ENCODE data around the gene CTNS. TPM values are rescaled to one million over a fixed set of nuclear protein-coding genes. Genes with fewer than 3 reads are reported as not detected.

The CTNS gene
- total RNA-seq, 1 donor from 2014 or later = 35.6 TPM

DNA sequence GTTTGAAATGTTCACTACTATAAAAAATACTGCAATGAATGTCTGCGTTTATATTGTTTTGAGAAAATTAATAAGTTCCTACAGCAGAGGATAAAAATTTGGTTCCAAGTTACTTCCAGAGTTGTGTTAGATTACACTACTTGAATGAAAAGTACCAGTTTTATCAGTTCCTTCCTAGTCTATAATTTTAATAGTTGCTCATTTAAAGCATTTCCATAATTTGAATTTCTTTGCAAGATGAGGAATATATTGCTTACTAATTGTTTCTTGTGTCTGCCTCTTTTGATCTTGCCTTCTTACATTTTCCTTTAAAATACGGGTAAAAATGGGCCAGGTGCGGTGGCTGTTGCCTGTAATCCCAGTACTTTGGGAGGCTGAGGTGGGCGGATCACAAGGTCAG, 36.0 kb downstream of the CTNS start:
- intact Hi-C loops (cut with DNase I) = no loop called here
- no peak for DNase-seq (ENCODE audit: extremely low spot score in 2 of 2)

DNA sequence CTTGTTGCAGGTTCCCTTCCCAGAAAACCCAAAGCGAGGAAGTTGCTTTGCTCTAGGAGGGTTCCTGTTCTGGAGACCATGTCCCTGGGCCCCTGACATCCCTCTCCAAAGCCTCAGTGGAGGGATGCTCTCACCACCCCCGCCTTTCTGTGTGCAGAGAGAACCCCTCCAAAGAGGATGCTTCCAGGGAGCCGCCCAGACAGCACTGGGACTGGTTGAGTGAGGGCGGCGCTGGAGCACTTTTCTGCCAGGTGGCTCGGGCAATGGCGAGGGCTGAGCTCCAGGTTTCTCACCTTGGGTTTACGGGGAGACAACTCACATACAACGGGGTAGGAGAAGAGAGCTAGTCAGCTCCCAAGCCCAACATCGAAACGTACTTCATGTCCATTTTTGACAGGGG, 39.3 kb downstream of the CTNS start:
- intact Hi-C loops (cut with DNase I) = no loop called here
- H3K9me3 ChIP-seq = no peaks in the 10 kb centered on the region

More for the DNA sequence above, 36.0 kb downstream of the CTNS start:
- H3K9me3 ChIP-seq = no peaks in the 10 kb centered on the region
- TF ChIP-seq POLR2AphosphoS5 (IDR thresholded peaks at IDR 0.05; ENCODE audit: insufficient read depth in 1 of 2, low read depth in 1 of 2) (no peak), POLR2A (IDR thresholded peaks at IDR 0.05) (no peak)
- TF ChIP-seq, protein P1, sequence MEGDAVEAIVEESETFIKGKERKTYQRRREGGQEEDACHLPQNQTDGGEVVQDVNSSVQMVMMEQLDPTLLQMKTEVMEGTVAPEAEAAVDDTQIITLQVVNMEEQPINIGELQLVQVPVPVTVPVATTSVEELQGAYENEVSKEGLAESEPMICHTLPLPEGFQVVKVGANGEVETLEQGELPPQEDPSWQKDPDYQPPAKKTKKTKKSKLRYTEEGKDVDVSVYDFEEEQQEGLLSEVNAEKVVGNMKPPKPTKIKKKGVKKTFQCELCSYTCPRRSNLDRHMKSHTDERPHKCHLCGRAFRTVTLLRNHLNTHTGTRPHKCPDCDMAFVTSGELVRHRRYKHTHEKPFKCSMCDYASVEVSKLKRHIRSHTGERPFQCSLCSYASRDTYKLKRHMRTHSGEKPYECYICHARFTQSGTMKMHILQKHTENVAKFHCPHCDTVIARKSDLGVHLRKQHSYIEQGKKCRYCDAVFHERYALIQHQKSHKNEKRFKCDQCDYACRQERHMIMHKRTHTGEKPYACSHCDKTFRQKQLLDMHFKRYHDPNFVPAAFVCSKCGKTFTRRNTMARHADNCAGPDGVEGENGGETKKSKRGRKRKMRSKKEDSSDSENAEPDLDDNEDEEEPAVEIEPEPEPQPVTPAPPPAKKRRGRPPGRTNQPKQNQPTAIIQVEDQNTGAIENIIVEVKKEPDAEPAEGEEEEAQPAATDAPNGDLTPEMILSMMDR (IDR thresholded peaks at IDR 0.05) = no peak
- H3K4me1 ChIP-seq = peaks cover 16% of the 10 kb centered on the region
- no peak overlapping the region for H3K27ac ChIP-seq
- no peak overlapping the region for H3K4me3 ChIP-seq
- no peaks in the 10 kb centered on the region for H3K27me3 ChIP-seq
- H3K36me3 ChIP-seq = no peaks in the 10 kb centered on the region

DNA sequence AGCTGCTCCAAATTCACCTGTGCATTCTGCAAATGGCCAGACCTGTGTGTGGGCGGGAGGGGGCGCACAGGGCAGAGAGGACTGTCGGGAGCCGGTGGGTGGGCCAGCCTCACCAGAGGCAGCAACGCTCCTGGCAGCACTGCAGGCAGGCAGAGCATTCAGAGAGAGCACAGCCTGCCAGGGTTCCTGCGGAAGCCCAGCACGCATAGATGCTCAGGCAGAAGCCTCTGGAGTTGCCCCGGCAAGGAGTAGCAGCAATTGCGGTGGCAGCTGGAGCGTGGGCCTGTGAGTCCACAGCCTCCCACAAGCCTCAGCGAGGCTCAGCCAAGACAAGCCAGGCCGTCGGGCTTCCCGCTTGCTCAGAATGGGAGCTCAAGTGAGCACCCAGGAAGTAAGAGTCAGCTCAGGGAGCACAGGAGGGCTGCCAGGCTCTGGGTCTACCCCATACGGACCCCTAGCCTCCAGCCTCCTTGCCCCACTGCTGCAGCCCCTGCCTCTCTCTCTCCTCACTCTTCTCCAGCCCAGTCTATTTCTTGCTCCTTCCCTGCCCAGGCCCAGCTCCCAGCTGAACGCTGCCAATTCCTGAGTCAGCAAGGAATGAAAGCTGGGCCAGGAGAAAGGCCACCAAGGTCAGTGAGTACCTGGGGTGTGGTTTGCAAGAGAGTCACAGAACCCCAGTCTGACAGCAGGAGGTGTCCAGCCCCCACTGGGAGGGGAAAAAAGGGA, 41.7 kb downstream of the CTNS start:
- intact Hi-C loops (cut with DNase I) = no loop called here
- H3K27me3 ChIP-seq = no peaks in the 10 kb centered on the region
- H3K27ac ChIP-seq = no peak overlapping the region
- no peak for DNase-seq (ENCODE audit: extremely low spot score in 2 of 2)
- H3K4me1 ChIP-seq = no peaks in the 10 kb centered on the region
- H3K4me3 ChIP-seq = no peak overlapping the region
- no peaks in the 10 kb centered on the region for H3K9me3 ChIP-seq
- TF ChIP-seq POLR2AphosphoS5 (IDR thresholded peaks at IDR 0.05; ENCODE audit: insufficient read depth in 1 of 2, low read depth in 1 of 2) (no peak), POLR2A (IDR thresholded peaks at IDR 0.05) (no peak)
- TF ChIP-seq, protein P1 (IDR thresholded peaks at IDR 0.05) = no peak
- no peaks in the 10 kb centered on the region for H3K36me3 ChIP-seq

More for the DNA sequence above, 39.3 kb downstream of the CTNS start:
- TF ChIP-seq, protein P1 (IDR thresholded peaks at IDR 0.05) = no peak
- no peak for TF ChIP-seq POLR2AphosphoS5 (IDR thresholded peaks at IDR 0.05; ENCODE audit: insufficient read depth in 1 of 2, low read depth in 1 of 2)
- no peak for TF ChIP-seq POLR2A (IDR thresholded peaks at IDR 0.05)
- Histone ChIP-seq H3K4me1 (no peaks in the 10 kb centered on the region), H3K27me3 (no peaks in the 10 kb centered on the region), H3K27ac (no peak overlapping the region), H3K36me3 (no peaks in the 10 kb centered on the region), H3K4me3 (no peak overlapping the region)
- DNase-seq (ENCODE audit: extremely low spot score in 2 of 2) = no peak

DNA sequence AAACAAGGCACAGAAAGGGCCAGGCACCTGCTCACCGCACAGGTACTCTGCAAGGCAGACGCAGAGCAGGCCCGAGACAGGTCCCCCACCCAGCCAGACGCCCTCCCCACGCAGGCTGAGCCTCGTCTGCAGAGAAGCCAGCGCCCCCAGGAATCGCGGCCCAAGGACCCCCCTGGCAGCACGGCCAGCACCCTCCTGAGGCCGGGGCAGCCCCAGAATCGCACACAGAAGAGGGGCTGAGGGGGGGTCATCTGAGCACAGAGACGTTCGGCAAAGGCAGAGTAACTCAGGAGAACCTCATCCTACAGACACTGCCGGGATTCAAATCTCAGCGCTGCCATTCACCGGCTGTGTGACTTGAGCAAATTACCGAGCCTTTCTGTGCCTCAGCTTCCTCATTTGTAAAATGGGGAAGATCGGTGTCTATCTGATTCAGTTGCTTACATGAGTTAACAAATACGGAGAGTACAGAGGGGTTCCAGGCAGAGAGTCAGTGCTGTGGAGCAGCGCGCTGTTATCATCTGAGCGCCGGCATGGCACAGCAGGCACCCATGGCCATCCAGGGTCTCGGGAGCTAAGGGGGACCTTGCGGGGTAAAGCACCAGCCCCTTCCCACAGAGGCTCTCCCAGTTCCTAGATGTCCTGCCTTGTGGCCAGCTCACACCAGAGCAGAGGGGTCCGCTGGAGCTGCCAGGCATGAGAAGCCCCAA, 42.4 kb downstream of the CTNS start:
- intact Hi-C loops (cut with DNase I) = no loop called here
- Histone ChIP-seq H3K27me3 (no peaks in the 10 kb centered on the region), H3K36me3 (no peaks in the 10 kb centered on the region), H3K9me3 (no peaks in the 10 kb centered on the region), H3K27ac (no peak overlapping the region), H3K4me3 (no peak overlapping the region), H3K4me1 (no peaks in the 10 kb centered on the region)
- DNase-seq (ENCODE audit: extremely low spot score in 2 of 2) = no peak
- TF ChIP-seq, protein P1 (IDR thresholded peaks at IDR 0.05) = no peak
- TF ChIP-seq POLR2A (IDR thresholded peaks at IDR 0.05) = no peak
- TF ChIP-seq POLR2AphosphoS5 (IDR thresholded peaks at IDR 0.05; ENCODE audit: insufficient read depth in 1 of 2, low read depth in 1 of 2) = no peak

All from vagina (tissue), 2 donors.